GM06990 (cell line): ENCODE data around the gene TRIP11.

Experiments used
- DNase-seq: peaks from one replicate; pipeline ENCODE4 v3.0.0-alpha.2; 2011; ENCODE audit not compliant: insufficient read length; ENCODE audit errors: extremely low read depth
- H3K27me3 ChIP-seq: replicated peaks from 2 replicates; pipeline ENCODE4 v1.6.0; 2011; ENCODE audit warnings: low read length; ENCODE audit not compliant: control insufficient read depth, insufficient read depth
- H3K36me3 ChIP-seq: 2 replicates; pipeline ENCODE4 v1.5.1; 2011; ENCODE audit warnings: low read length; ENCODE audit not compliant: control insufficient read depth, insufficient read depth
- H3K4me3 ChIP-seq: replicated peaks from 2 replicates; pipeline ENCODE4 v1.5.1; 2011; ENCODE audit warnings: low read depth, mild to moderate bottlenecking, control low read depth, low read length
- TF ChIP-seq, protein P1 (sequence below): IDR thresholded peaks from 2 replicates; pipeline ENCODE4 v1.5.1; 2011; ENCODE audit warnings: low read length, control low read depth, mild to moderate bottlenecking, inconsistent platforms; ENCODE audit not compliant: insufficient read depth, poor library complexity, severe bottlenecking

The TRIP11 gene

DNA sequence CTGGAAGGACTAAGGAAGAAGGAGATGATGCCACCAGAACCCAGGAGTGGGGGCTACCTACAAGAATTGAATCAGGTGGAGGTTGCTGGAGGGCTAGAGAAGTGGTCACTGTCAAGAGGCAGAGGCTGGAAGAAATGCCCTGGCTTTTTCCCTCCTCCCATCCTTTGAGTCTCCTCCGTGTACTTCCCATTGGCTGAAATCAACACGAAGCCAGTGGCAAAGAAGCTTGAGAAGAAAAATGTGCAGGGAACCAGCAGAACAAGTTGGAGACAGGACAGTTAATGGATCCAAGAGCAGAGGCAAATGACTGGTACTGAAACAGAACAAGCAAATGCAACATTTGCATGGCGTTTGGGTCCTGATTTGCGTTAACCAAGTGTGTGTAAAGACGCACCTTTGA is 83.2 kb downstream of the TRIP11 start:
- Histone ChIP-seq H3K36me3 (no peaks in the 10 kb centered on the region), H3K27me3 (no peaks in the 10 kb centered on the region; the same call in 1 of the 2 replicates), H3K4me3 (no peak overlapping the region)
- TF ChIP-seq, protein P1, sequence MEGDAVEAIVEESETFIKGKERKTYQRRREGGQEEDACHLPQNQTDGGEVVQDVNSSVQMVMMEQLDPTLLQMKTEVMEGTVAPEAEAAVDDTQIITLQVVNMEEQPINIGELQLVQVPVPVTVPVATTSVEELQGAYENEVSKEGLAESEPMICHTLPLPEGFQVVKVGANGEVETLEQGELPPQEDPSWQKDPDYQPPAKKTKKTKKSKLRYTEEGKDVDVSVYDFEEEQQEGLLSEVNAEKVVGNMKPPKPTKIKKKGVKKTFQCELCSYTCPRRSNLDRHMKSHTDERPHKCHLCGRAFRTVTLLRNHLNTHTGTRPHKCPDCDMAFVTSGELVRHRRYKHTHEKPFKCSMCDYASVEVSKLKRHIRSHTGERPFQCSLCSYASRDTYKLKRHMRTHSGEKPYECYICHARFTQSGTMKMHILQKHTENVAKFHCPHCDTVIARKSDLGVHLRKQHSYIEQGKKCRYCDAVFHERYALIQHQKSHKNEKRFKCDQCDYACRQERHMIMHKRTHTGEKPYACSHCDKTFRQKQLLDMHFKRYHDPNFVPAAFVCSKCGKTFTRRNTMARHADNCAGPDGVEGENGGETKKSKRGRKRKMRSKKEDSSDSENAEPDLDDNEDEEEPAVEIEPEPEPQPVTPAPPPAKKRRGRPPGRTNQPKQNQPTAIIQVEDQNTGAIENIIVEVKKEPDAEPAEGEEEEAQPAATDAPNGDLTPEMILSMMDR: no peak
- no peak for DNase-seq

DNA sequence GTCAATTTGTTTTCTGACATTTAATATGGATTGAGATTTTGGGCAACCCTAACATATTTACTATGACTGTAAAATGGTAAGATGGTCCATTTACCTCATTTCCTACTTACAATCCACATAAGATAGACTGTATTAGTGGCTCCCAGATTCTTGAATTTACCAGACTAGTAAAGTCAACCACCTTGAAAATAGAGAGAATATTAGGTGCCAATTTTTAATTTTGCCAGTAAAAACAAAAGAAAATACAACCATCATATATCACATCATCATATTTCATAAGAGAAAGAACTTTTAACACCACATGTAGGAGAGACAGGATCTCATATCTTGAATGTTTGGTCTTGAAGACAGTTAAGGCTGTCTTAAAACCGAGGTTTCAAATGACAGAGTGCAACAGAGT is 84.7 kb downstream of the TRIP11 start:
- DNase-seq: no peak
- no peak overlapping the region for H3K4me3 ChIP-seq
- no peaks in the 10 kb centered on the region; the same call in 1 of the 2 replicates for H3K27me3 ChIP-seq
- H3K36me3 ChIP-seq: no peaks in the 10 kb centered on the region
- TF ChIP-seq, protein P1: no peak

DNA sequence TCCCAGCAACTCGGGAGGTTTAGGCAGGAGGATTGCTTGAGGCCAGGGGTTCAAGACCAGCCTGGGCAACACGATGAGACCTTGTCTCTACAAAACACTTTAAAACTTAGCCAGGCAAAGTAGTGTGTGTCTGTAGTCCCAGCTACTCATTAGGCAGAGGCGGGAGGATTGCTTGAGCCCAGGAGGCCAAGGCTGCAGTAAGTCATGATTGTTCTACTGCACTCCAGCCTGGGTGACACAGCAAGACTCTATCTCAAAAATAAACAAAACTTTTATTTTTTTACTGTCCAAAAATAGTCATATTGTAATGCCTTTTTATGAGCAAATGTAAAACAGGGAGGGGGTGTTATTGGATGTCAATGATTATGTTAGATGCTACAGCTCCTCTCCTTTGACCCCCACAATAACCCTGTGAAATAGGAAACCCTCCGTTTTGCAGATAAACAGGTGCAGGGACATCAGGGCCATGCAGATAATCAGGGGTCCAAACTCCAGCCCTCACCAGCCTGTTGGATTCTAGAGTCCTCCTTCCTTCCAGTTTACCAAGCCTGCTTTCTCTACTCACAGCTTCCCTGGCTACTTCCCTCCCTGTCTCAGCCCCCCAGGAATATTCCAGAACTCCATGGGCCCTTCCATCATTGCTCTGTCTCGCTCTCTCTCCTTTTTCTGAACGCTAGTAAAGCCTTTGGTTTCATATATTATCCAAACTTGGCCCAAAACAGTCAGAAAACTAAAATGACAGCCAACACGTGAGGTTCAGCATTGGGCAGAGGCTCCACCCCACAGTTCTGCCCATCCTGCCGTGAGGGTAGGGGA is 86.5 kb downstream of the TRIP11 start:
- H3K27me3 ChIP-seq: no peaks in the 10 kb centered on the region; the same call in 1 of the 2 replicates
- no peak for DNase-seq
- TF ChIP-seq, protein P1: no peak
- H3K36me3 ChIP-seq: no peaks in the 10 kb centered on the region
- no peak overlapping the region for H3K4me3 ChIP-seq

DNA sequence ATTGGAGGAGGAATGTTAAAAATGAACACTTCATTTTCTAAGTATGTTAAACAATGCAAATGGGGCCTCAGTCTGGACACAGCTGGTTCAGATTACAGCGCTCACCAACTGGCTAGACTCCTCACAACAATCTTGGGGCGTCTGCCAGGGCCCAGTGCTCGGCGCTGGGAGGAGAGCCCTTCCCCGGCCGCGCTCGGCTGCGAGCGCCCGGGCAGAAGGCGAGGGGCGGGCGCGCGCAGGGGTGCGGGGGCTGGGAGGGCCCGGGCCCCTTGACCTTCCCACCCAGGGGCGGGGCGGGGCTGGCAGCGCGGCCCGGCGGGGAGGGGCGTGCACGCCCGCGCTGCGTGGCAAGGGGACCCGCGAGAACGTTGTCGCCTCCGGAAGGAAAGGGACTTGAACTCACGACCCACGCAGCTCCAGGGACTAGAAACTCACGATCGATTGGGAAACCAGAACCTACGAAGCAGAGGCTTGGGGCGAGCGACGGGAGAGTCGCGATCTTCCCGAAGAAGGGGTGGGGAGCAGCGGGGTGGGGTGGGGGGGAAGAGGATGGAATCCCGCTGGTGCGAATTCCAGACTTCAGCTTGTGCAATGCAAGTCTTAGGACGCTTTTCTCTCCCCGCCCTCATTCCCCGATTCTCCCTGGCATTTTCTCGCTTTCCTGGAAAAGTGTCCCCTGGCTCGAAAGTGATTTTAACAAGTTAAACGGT is 92.2 kb downstream of the TRIP11 start, which contains the start of gene FBLN5:
Gene FBLN5, minus strand, starts transcription at position 220 of the 710 bp plus-strand sequence. CDS start 465 bp downstream, outside the sequence.
- no peaks in the 10 kb centered on the region; the same call in 1 of the 2 replicates for H3K27me3 ChIP-seq
- DNase-seq: no peak
- TF ChIP-seq, protein P1: no peak
- no peaks in the 10 kb centered on the region for H3K36me3 ChIP-seq
- H3K4me3 ChIP-seq: no peak within 1 kb of the TSS

DNA sequence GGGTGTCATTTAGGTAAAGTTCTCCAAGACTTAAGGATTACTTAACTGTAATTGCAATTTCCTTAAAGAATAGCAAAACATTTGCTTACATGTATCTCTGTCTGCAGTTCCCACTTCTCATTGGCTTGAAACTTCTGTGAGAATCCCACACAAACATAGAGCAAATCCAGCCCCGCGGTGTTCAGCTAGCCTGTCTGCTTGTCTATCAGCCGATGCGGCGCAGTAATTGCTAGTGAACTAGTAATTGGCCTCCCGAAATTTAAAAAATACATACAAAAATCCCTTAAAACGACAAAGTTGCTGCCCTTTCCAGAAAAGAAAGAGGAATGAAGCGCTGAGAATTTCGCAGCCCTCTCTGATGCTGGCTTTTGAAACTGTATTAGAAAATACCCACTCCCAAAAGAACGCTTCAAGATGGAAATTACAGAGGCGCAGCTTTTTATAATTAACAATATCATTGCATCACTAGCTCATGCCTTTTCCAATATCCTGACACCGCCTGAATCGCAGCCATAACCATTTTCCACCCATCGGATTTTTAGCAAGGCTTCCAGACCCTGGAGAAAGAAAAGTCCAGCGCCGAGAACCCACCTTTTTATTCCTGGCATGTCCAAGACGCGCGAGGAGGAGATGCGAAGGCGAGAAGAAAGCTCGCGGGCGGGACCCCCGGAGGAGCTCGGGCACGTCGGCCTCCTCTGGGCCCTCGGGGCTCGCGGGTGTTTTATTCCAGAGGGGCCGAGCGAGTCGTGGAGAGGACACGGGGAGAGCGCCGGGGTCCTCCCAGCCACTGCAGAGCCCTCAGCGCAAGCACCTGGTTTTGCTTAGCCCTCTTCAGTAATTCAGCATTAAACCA is 93.0 kb downstream of the TRIP11 start:
- DNase-seq: no peak
- no peaks in the 10 kb centered on the region for H3K36me3 ChIP-seq
- H3K4me3 ChIP-seq: no peak overlapping the region
- H3K27me3 ChIP-seq: no peaks in the 10 kb centered on the region; the same call in 1 of the 2 replicates
- TF ChIP-seq, protein P1: no peak
